Measurements from ENCODE around the gene JUN. TPM values are rescaled to one million over a fixed set of nuclear protein-coding genes. Genes with fewer than 3 reads are reported as not detected.

The JUN gene
- total and polyA plus RNA-seq, 2 donors from 2014 or later: 41.8 to 109 TPM

- H3K27me3 ChIP-seq (ENCODE audit: control insufficient read depth, insufficient read depth, low read length): no peaks in the 10 kb centered on the region
- no peaks in the 10 kb centered on the region for H3K9me3 ChIP-seq (ENCODE audit: control insufficient read depth in 2 of 3, insufficient read depth in 1 of 3, low read length in 3 of 3)
- FAIRE-seq (no peak), DNase-seq (peak in 1 of 5 donors; percentile 35)
- intact Hi-C loops (cut with DNase I): no loop called here
- peaks cover 0 to 5% (median 0%) of the 10 kb centered on the region in 3 donors for H3K36me3 ChIP-seq (ENCODE audit: control insufficient read depth in 2 of 3, insufficient read depth in 3 of 3, low read length in 3 of 3)
- H3K4me1 ChIP-seq (ENCODE audit: control insufficient read depth in 2 of 3, insufficient read depth in 2 of 3, low read depth in 1 of 3, low read length in 3 of 3): peaks cover 0 to 4% (median 4%) of the 10 kb centered on the region in 3 donors
- H3K4me3 ChIP-seq (ENCODE audit: low read length in 3 of 3): no peak overlapping the region
- TF ChIP-seq, protein P1, sequence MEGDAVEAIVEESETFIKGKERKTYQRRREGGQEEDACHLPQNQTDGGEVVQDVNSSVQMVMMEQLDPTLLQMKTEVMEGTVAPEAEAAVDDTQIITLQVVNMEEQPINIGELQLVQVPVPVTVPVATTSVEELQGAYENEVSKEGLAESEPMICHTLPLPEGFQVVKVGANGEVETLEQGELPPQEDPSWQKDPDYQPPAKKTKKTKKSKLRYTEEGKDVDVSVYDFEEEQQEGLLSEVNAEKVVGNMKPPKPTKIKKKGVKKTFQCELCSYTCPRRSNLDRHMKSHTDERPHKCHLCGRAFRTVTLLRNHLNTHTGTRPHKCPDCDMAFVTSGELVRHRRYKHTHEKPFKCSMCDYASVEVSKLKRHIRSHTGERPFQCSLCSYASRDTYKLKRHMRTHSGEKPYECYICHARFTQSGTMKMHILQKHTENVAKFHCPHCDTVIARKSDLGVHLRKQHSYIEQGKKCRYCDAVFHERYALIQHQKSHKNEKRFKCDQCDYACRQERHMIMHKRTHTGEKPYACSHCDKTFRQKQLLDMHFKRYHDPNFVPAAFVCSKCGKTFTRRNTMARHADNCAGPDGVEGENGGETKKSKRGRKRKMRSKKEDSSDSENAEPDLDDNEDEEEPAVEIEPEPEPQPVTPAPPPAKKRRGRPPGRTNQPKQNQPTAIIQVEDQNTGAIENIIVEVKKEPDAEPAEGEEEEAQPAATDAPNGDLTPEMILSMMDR (IDR thresholded peaks at IDR 0.05; ENCODE audit: borderline replicate concordance, extremely low read depth, insufficient read depth): no peak
- H3K9ac ChIP-seq (ENCODE audit: low read length in 3 of 3): peak overlapping the region in 1 of 3 donors; percentile 99
- H3K27ac ChIP-seq (ENCODE audit: low read depth in 2 of 2, low read length in 2 of 2): peak overlapping the region in 1 of 2 donors; percentile 97
These were observed 2.5 kb upstream of the JUN start for GRCh38 chr1:58786184-58786926.

DNA sequence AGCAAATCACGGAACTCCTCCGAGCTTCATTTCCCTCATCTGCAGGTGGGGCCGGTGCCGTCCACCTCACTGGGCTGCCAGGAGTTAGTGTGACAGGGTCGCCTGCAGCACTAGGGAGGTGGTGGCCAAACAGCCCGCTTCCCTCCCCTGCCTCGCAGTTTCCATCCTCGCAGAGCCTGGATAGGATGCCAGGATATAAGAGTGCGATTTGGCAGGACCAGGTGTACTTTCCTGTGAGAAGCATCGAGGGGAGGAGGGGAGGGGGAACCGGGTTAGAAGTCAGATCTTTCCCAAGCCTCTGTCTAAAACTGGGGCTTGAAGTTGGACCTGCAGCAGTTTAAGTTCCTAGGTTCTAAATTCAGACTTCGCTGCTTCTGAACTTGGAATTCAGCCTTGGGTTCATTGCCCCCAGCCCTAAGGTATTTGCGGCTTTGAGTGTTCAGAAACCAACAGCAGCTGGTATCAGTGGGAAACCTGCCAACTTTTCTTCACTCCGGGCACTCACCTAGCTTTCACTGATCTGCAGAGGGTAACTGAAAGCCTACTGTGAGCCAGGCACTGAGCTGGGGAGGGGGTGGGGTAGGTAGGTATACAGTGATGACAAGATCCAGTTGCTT is 1.7 kb upstream of the JUN start:
- H3K9ac ChIP-seq (ENCODE audit: low read length in 3 of 3): peak overlapping the region; percentile 78 to 99 (median 97)
- H3K36me3 ChIP-seq (ENCODE audit: control insufficient read depth in 2 of 3, insufficient read depth in 3 of 3, low read length in 3 of 3): peaks cover 0 to 5% (median 0%) of the 10 kb centered on the region in 3 donors
- no peaks in the 10 kb centered on the region for H3K27me3 ChIP-seq (ENCODE audit: control insufficient read depth, insufficient read depth, low read length)
- H3K27ac ChIP-seq (ENCODE audit: low read depth in 2 of 2, low read length in 2 of 2): peak overlapping the region; percentile 97 to 99
- H3K9me3 ChIP-seq (ENCODE audit: control insufficient read depth in 2 of 3, insufficient read depth in 1 of 3, low read length in 3 of 3): no peaks in the 10 kb centered on the region
- FAIRE-seq (no peak), DNase-seq (peak; percentile 77 to 94 (median 89))
- TF ChIP-seq, protein P1 (IDR thresholded peaks at IDR 0.05; ENCODE audit: borderline replicate concordance, extremely low read depth, insufficient read depth): no peak
- peaks cover 0 to 7% (median 4%) of the 10 kb centered on the region in 3 donors for H3K4me1 ChIP-seq (ENCODE audit: control insufficient read depth in 2 of 3, insufficient read depth in 2 of 3, low read depth in 1 of 3, low read length in 3 of 3)
- intact Hi-C loops (cut with DNase I): no loop called here
- peak overlapping the region; percentile 71 to 93 (median 90) for H3K4me3 ChIP-seq (ENCODE audit: low read length in 3 of 3)

- DNase-seq (peak; percentile 92 to 96 (median 95)), FAIRE-seq (no peak)
- H3K9ac ChIP-seq (ENCODE audit: low read length in 3 of 3): peak overlapping the region; percentile 78 to 99 (median 97)
- peak overlapping the region; percentile 97 to 99 for H3K27ac ChIP-seq (ENCODE audit: low read depth in 2 of 2, low read length in 2 of 2)
- intact Hi-C loops (cut with DNase I): no loop called here
- H3K36me3 ChIP-seq (ENCODE audit: control insufficient read depth in 2 of 3, insufficient read depth in 3 of 3, low read length in 3 of 3): peaks cover 0 to 5% (median 0%) of the 10 kb centered on the region in 3 donors
- peaks cover 0 to 7% (median 7%) of the 10 kb centered on the region in 3 donors for H3K4me1 ChIP-seq (ENCODE audit: control insufficient read depth in 2 of 3, insufficient read depth in 2 of 3, low read depth in 1 of 3, low read length in 3 of 3)
- TF ChIP-seq, protein P1 (IDR thresholded peaks at IDR 0.05; ENCODE audit: borderline replicate concordance, extremely low read depth, insufficient read depth): peak; percentile 52
- no peaks in the 10 kb centered on the region for H3K9me3 ChIP-seq (ENCODE audit: control insufficient read depth in 2 of 3, insufficient read depth in 1 of 3, low read length in 3 of 3)
- no peaks in the 10 kb centered on the region for H3K27me3 ChIP-seq (ENCODE audit: control insufficient read depth, insufficient read depth, low read length)
- H3K4me3 ChIP-seq (ENCODE audit: low read length in 3 of 3): peak overlapping the region; percentile 71 to 93 (median 90)
These were observed 1.1 kb upstream of the JUN start for GRCh38 chr1:58784758-58785441.

Data from kidney (tissue), 14 donors.